Panc1 (cell line): ENCODE results near the gene CIC. TPM values are rescaled to one million over a fixed set of nuclear protein-coding genes. Genes with fewer than 3 reads are reported as not detected.

Experiments
- ATAC-seq: fragments of 200-7000 bp; cut with Tn5 transposase; 2 replicates; pipeline ENCODE4 v1.9.1; 2020; ENCODE audit warnings: mild to moderate bottlenecking, moderate library complexity
- BruUV-seq: library from RNA; stranded (reverse); fragments of 400-500 nt; replicated peaks from 2 replicates; lab custom pipeline; 2021; lab: Mats Ljungman, UMichigan
- CTCF ChIA-PET: fragments of 300-600 bp; sonication (Branson Sonifier 250); formaldehyde crosslinking; loops from one replicate; lab custom pipeline; 2022; ENCODE audit warnings: antibody characterized with exemption; lab: Charles Lee
- POLR2A ChIA-PET: fragments of 300-600 bp; sonication (Branson Sonifier 250); formaldehyde crosslinking; loops from one replicate; lab custom pipeline; 2022; ENCODE audit warnings: antibody characterized with exemption; lab: Charles Lee
- DNase-seq: peaks from one replicate; pipeline ENCODE4 v3.0.0-alpha.2; 2010; ENCODE audit warnings: low read depth, low spot score
- H3K27ac ChIP-seq: 2 replicates; pipeline ENCODE4 v1.5.1; 2011; ENCODE audit warnings: mild to moderate bottlenecking, low read length, inconsistent platforms
- H3K27me3 ChIP-seq: fragments of 200-500 bp; sonication (Bioruptor generic); 2 replicates; pipeline ENCODE4 v1.6.0; 2014; ENCODE audit warnings: low read length, inconsistent platforms; ENCODE audit not compliant: control insufficient read depth, insufficient read depth
- H3K36me3 ChIP-seq: fragments of 200-500 bp; sonication (Bioruptor generic); 2 replicates; pipeline ENCODE4 v1.5.1; 2014; ENCODE audit warnings: inconsistent platforms, mild to moderate bottlenecking, low read length, moderate library complexity; ENCODE audit not compliant: control insufficient read depth, insufficient read depth
- H3K4me1 ChIP-seq: 2 replicates; pipeline ENCODE4 v1.5.1; 2011; ENCODE audit warnings: inconsistent platforms, mild to moderate bottlenecking, low read length, moderate library complexity; ENCODE audit not compliant: control insufficient read depth, insufficient read depth
- H3K4me3 ChIP-seq, 2 experiments: 2 replicates each; pipeline ENCODE4 v1.5.1; 2011 to 2012; ENCODE audit warnings: low read depth in 2 of 2, low read length in 2 of 2, mild to moderate bottlenecking in 2 of 2, inconsistent platforms in 1 of 2, moderate library complexity in 1 of 2
- H3K9me3 ChIP-seq: fragments of 200-500 bp; sonication (Bioruptor generic); 2 replicates; pipeline ENCODE4 v1.5.1; 2014; ENCODE audit warnings: low read depth, mild to moderate bottlenecking, inconsistent platforms, low read length, moderate library complexity; ENCODE audit not compliant: control insufficient read depth, insufficient read depth
- CTCF ChIP-seq: fragments of 450-650 bp; IDR thresholded peaks from 2 replicates; pipeline ENCODE4 v1.5.1; 2017; ENCODE audit warnings: mild to moderate bottlenecking
- POLR2AphosphoS5 ChIP-seq: IDR thresholded peaks from 2 replicates; pipeline ENCODE4 v1.6.1; 2012; ENCODE audit warnings: mild to moderate bottlenecking, low read depth, low read length, moderate library complexity
- REST ChIP-seq, 2 experiments: IDR thresholded peaks; 2 replicates each; pipeline ENCODE4 v1.6.1; 2011 to 2012; ENCODE audit warnings: low read depth in 2 of 2, control low read depth in 1 of 2, low read length in 1 of 2, mild to moderate bottlenecking in 1 of 2, moderate library complexity in 1 of 2; ENCODE audit not compliant: insufficient read depth in 1 of 2
- SIN3A ChIP-seq: IDR thresholded peaks from 2 replicates; pipeline ENCODE4 v1.6.1; 2012; ENCODE audit warnings: low read depth, mild to moderate bottlenecking, low read length, moderate library complexity, borderline replicate concordance; ENCODE audit not compliant: insufficient read depth
- TCF7L2 ChIP-seq: IDR thresholded peaks from 2 replicates; pipeline ENCODE4 v1.6.1; 2011; ENCODE audit warnings: mild to moderate bottlenecking, low read depth, low read length, inconsistent platforms
- in situ Hi-C: cut with HindIII; loops from 2 replicates; pipeline ENCODE4 v1.10.0; 2016; ENCODE audit warnings: low sequenced_read_pairs, low pct_unique_long_range_greater_than_20kb
- intact Hi-C: fragments of 100-400 bp; cut with micrococcal nuclease; formaldehyde crosslinking; loops from one replicate; pipeline ENCODE4 v1.10.0; 2022; ENCODE audit not compliant: unreplicated experiment
- total RNA-seq: library from RNA; stranded (reverse); gene quantifications from one replicate; pipeline ENCODE4 v1.2.1, GENCODE V29; 2021; ENCODE audit not compliant: unreplicated experiment

Gene CIC
- total RNA-seq, 1 experiment from 2014 or later: 67.4 TPM

GRCh38 chr19:42229301-42229854 lies 39.7 kb upstream of the CIC start:
- ATAC-seq (peak; percentile 5; the same call in 1 of the 2 replicates), DNase-seq (no peak)
- TF ChIP-seq SIN3A (no peak), TCF7L2 (no peak), POLR2AphosphoS5 (no peak), CTCF (no peak), REST (IDR thresholded peaks at IDR 0.05; ENCODE audit: insufficient read depth in 1 of 2, low read depth in 2 of 2, low read length in 1 of 2) (no peak)
- Histone ChIP-seq H3K27ac (no peak overlapping the region), H3K4me3 (no peak overlapping the region), H3K27me3 (no peaks in the 10 kb centered on the region), H3K4me1 (peaks cover 8% of the 10 kb centered on the region; the same call in 1 of the 2 replicates), H3K36me3 (0 out of 2 replicates have a peak, but pooled peaks cover 2% of the 10 kb centered on the region), H3K9me3 (no peaks in the 10 kb centered on the region)
- ChIA-PET CTCF (interaction anchor here (1.0 kb wide), 1 partner anchor 108 kb away, joined by 3 read pairs; no protein-coding TSS in a partner anchor), POLR2A (no interaction called here)
- intact Hi-C loops (no loop called here), in situ Hi-C loops (no loop called here)
- BruUV-seq: no TSS peak

- no TSS peak for BruUV-seq
- Histone ChIP-seq H3K4me1 (peaks cover 8% of the 10 kb centered on the region; the same call in 1 of the 2 replicates), H3K27me3 (no peaks in the 10 kb centered on the region), H3K9me3 (no peaks in the 10 kb centered on the region), H3K36me3 (0 out of 2 replicates have a peak, but pooled peaks cover 2% of the 10 kb centered on the region), H3K27ac (no peak overlapping the region), H3K4me3 (no peak overlapping the region)
- intact Hi-C loops: no loop called here
- ATAC-seq (peak; percentile 52), DNase-seq (no peak)
- in situ Hi-C loops: no loop called here
- TF ChIP-seq POLR2AphosphoS5 (peak; percentile 18; the same call in 1 of the 2 replicates), REST (IDR thresholded peaks at IDR 0.05; ENCODE audit: insufficient read depth in 1 of 2, low read depth in 2 of 2, low read length in 1 of 2) (no peak)
- ChIA-PET CTCF (interaction anchor here (1.0 kb wide), 1 partner anchor 109 kb away, joined by 3 read pairs; no protein-coding TSS in a partner anchor), POLR2A (interaction anchor here (1.1 kb wide), 1 partner anchor 22 kb away, joined by 3 read pairs; no protein-coding TSS in a partner anchor)
These were observed 39.1 kb upstream of the CIC start for GRCh38 chr19:42229855-42230351.
